B cell (primary cell): ENCODE measurements around the gene GRN. TPM values are rescaled to one million over a fixed set of nuclear protein-coding genes. Genes with fewer than 3 reads are reported as not detected.

ENCODE experiments used
- ATAC-seq: fragments of 200-7000 bp; cut with Tn5 transposase; one replicate; pipeline ENCODE4 v1.10.0; 2021; ENCODE audit warnings: low read depth, mild to moderate bottlenecking, moderate number of reproducible peaks, moderate library complexity
- CTCF ChIA-PET: fragments of 350-600 bp; sonication (Branson Sonifier 250); formaldehyde crosslinking; loops from one replicate; lab custom pipeline; 2021; ENCODE audit warnings: antibody characterized with exemption, inconsistent platforms; lab: Charles Lee
- POLR2A ChIA-PET: fragments of 350-600 bp; sonication (Branson Sonifier 250); formaldehyde crosslinking; loops from one replicate; lab custom pipeline; 2021; ENCODE audit warnings: antibody characterized with exemption; lab: Charles Lee
- DNase-seq: peaks from one replicate; pipeline ENCODE4 v3.0.0; 2013
- H2AFZ ChIP-seq: 2 replicates; pipeline ENCODE4 v1.6.1; 2012; ENCODE audit warnings: mild to moderate bottlenecking, low read depth, low read length; ENCODE audit not compliant: insufficient read depth, poor library complexity, severe bottlenecking
- H3K27ac ChIP-seq, 2 donors: 1 replicate in 1 of 2; 2 replicates in 1 of 2; pipeline ENCODE4 v1.5.1; 2012 to 2013; ENCODE audit warnings: low read length in 2 of 2, mild to moderate bottlenecking in 2 of 2, moderate library complexity in 1 of 2
- H3K27me3 ChIP-seq, 4 experiments: fragments of 200-600 bp in 1 of 4; sonication (generic) in 1 of 4; replicated peaks in 1 of 4; 1 replicate in 2 of 4; 2 replicates in 2 of 4; pipeline versions ENCODE4 v1.6.1 to v1.7.0; 2013 to 2016; ENCODE audit warnings: low read length in 3 of 4, mild to moderate bottlenecking in 2 of 4, mixed read lengths in 1 of 4, moderate library complexity in 1 of 4; ENCODE audit not compliant: insufficient read depth in 4 of 4, control insufficient read depth in 3 of 4; ENCODE audit errors: control extremely low read depth in 1 of 4
- H3K36me3 ChIP-seq, 2 experiments: replicated peaks in 1 of 2; 1 replicate in 1 of 2; 2 replicates in 1 of 2; pipeline versions ENCODE4 v1.6.1 to v1.7.1; 2013; ENCODE audit warnings: low read length in 1 of 2; ENCODE audit not compliant: insufficient read depth in 2 of 2, control insufficient read depth in 1 of 2; ENCODE audit errors: control extremely low read depth in 1 of 2, extremely low read depth in 1 of 2
- H3K4me1 ChIP-seq, 2 donors: fragments of 200-600 bp in 1 of 2; sonication (generic) in 1 of 2; 1 replicate in 1 of 2; 2 replicates in 1 of 2; pipeline versions ENCODE4 v1.5.1 to v1.6.1; 2013 to 2017; ENCODE audit warnings: low read length in 2 of 2; ENCODE audit not compliant: control insufficient read depth in 2 of 2, insufficient read depth in 2 of 2
- H3K4me2 ChIP-seq: replicated peaks from 2 replicates; pipeline ENCODE3; 2012; ENCODE audit warnings: mild to moderate bottlenecking, low read depth, low read length; ENCODE audit not compliant: poor library complexity, severe bottlenecking
- H3K4me3 ChIP-seq, 5 experiments: fragments of 200-600 bp in 1 of 5; sonication (generic) in 1 of 5; 1 replicate in 3 of 5; 2 replicates in 2 of 5; pipeline versions ENCODE4 v1.5.1 to v1.7.0; 2011 to 2016; ENCODE audit warnings: low read length in 4 of 5, mild to moderate bottlenecking in 4 of 5, low read depth in 2 of 5, control low read depth in 1 of 5, moderate library complexity in 1 of 5; ENCODE audit not compliant: insufficient read depth in 1 of 5; ENCODE audit errors: control extremely low read depth in 1 of 5, extremely low read depth in 1 of 5
- H3K79me2 ChIP-seq: fragments of 200-600 bp; sonication (generic); one replicate; pipeline ENCODE4 v1.6.0; 2016; ENCODE audit warnings: low read length; ENCODE audit not compliant: control insufficient read depth, insufficient read depth
- H3K9ac ChIP-seq: fragments of 200-600 bp; sonication (generic); 2 replicates; pipeline ENCODE4 v1.6.1; 2017; ENCODE audit warnings: mild to moderate bottlenecking, low read length, moderate library complexity
- H3K9me3 ChIP-seq, 3 donors: one replicate each; pipeline versions ENCODE4 v1.6.1 to v1.7.1; 2013; ENCODE audit warnings: low read length in 2 of 3; ENCODE audit not compliant: control insufficient read depth in 2 of 3, insufficient read depth in 1 of 3; ENCODE audit errors: control extremely low read depth in 1 of 3
- H4K20me1 ChIP-seq: 2 replicates; pipeline ENCODE4 v1.6.0; 2012; ENCODE audit warnings: mild to moderate bottlenecking, low read length; ENCODE audit not compliant: insufficient read depth, control insufficient read depth, poor library complexity, severe bottlenecking
- H3K27ac Mint-ChIP-seq: one replicate; pipeline ENCODE4 v1.8.0; 2021; ENCODE audit warnings: mixed read lengths
- H3K27me3 Mint-ChIP-seq: one replicate; pipeline ENCODE4 v1.8.0; 2021; ENCODE audit warnings: mixed read lengths
- H3K4me1 Mint-ChIP-seq: one replicate; pipeline ENCODE4 v1.8.0; 2021; ENCODE audit warnings: mixed read lengths
- H3K4me3 Mint-ChIP-seq: one replicate; pipeline ENCODE4 v1.8.0; 2021; ENCODE audit warnings: mixed read lengths
- H3K9me3 Mint-ChIP-seq: one replicate; pipeline ENCODE4 v1.8.0; 2022; ENCODE audit warnings: mixed read lengths; ENCODE audit not compliant: insufficient read depth
- EZH2 ChIP-seq: IDR thresholded peaks from 2 replicates; pipeline ENCODE4 v1.6.1; 2012; ENCODE audit warnings: borderline replicate concordance, low read depth, mild to moderate bottlenecking, moderate library complexity, low read length; ENCODE audit not compliant: insufficient read depth, poor library complexity, severe bottlenecking
- WGBS: methylation state at CpG from one replicate; pipeline ENCODE4 v1.1.5; 2013; ENCODE audit warnings: missing lambda C conversion rate; ENCODE audit not compliant: insufficient coverage; 5-methylcytosine and 5-hydroxymethylcytosine counted together
- intact Hi-C: fragments of 100-400 bp; cut with micrococcal nuclease; formaldehyde crosslinking; loops from one replicate; pipeline ENCODE4 v1.10.0; 2022
- polyA plus RNA-seq: library from polyadenylated mRNA; depleted of rRNA; stranded (reverse); fragments of >200 nt; gene quantifications from 2 replicates; pipeline ENCODE4 v1.2.3, GENCODE V29; 2012
- total RNA-seq, 2 donors: library from RNA; stranded (reverse); fragments of 120-200 nt in 1 of 2; gene quantifications; 1 replicate in 1 of 2; 2 replicates in 1 of 2; pipeline versions ENCODE4 v1.2.3 to v1.2.4, GENCODE V29; 2013 to 2022
- TF ChIP-seq, protein P1 (sequence below): fragments of 200-600 bp; IDR thresholded peaks from one replicate; pipeline ENCODE4 v1.8.0; 2022; ENCODE audit warnings: antibody characterized with exemption, mild to moderate bottlenecking

Gene GRN
- total and polyA plus RNA-seq, 2 donors (not counting 1 experiment from before 2014, with no cell fraction given) = 187 to 226 TPM

- H3K27me3 ChIP-seq = no peaks in the 10 kb centered on the region
- H3K27me3 Mint-ChIP-seq = no peaks in the 10 kb centered on the region
- H3K9me3 ChIP-seq = peaks cover 0 to 3% (median 0%) of the 10 kb centered on the region in 3 donors
- H3K27ac ChIP-seq = peak overlapping the region; percentile 85 to 89
- no peak for TF ChIP-seq EZH2
- TF ChIP-seq, protein P1, sequence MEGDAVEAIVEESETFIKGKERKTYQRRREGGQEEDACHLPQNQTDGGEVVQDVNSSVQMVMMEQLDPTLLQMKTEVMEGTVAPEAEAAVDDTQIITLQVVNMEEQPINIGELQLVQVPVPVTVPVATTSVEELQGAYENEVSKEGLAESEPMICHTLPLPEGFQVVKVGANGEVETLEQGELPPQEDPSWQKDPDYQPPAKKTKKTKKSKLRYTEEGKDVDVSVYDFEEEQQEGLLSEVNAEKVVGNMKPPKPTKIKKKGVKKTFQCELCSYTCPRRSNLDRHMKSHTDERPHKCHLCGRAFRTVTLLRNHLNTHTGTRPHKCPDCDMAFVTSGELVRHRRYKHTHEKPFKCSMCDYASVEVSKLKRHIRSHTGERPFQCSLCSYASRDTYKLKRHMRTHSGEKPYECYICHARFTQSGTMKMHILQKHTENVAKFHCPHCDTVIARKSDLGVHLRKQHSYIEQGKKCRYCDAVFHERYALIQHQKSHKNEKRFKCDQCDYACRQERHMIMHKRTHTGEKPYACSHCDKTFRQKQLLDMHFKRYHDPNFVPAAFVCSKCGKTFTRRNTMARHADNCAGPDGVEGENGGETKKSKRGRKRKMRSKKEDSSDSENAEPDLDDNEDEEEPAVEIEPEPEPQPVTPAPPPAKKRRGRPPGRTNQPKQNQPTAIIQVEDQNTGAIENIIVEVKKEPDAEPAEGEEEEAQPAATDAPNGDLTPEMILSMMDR = peak; percentile 75
- H3K9me3 Mint-ChIP-seq = no peaks in the 10 kb centered on the region
- H3K27ac Mint-ChIP-seq = peak overlapping the region; percentile 90
- DNase-seq (peak; percentile 90), ATAC-seq (peak; percentile 19)
- peak overlapping the region; percentile 74 for H3K9ac ChIP-seq
- H3K36me3 ChIP-seq = peaks cover 0 to 14% of the 10 kb centered on the region in 2 experiments
- H3K4me3 ChIP-seq = peak overlapping the region; percentile 61 to 94 (median 91)
- H3K4me1 Mint-ChIP-seq = peaks cover 45% of the 10 kb centered on the region
- WGBS = 0% methylated on average over 5 of the region's 21 CpGs
- H2AFZ ChIP-seq = peak overlapping the region; percentile 64
- H3K4me2 ChIP-seq = peak overlapping the region; percentile 79
- H4K20me1 ChIP-seq = peaks cover 16% of the 10 kb centered on the region
- POLR2A ChIA-PET = interaction anchor here (0.5 to 1.6 kb wide), 14 partner anchors 9 to 827 kb away, joined by 3 to 11 read pairs (median 4); partner anchors contain the start of genes HDAC5, SLC25A39, TMUB2 and UBTF
- peaks cover 39 to 55% of the 10 kb centered on the region in 2 donors for H3K4me1 ChIP-seq
- intact Hi-C loops = loop anchor here (1.0 to 2.0 kb wide), 8 partner anchors 9 to 331 kb away; partner anchors contain the start of genes FAM171A2, HROB, SLC25A39 and TMEM101
- H3K4me3 Mint-ChIP-seq = peak overlapping the region; percentile 96
- CTCF ChIA-PET = interaction anchor here (0.6 to 3.3 kb wide), 24 partner anchors 9 to 436 kb away, joined by 3 to 66 read pairs (median 6); partner anchors contain the start of genes FAM171A2, HDAC5, SLC25A39 and TMUB2
- H3K79me2 ChIP-seq = peaks cover 7% of the 10 kb centered on the region
These were observed 438 bp downstream of the GRN start for GRCh38 chr17:44345454-44346026.
